K562 (cell line): ENCODE data around the gene MRPL10. TPM values are rescaled to one million over a fixed set of nuclear protein-coding genes. Genes with fewer than 3 reads are reported as not detected.
A peak's percentile ranks its signal among the peaks of the same experiment; 100 is the strongest.

Experiments
- DLX4 ChIP-seq: fragments of 250-450 bp; sonication (Bioruptor Pico); IDR thresholded peaks from 2 replicates; pipeline ENCODE4 v1.6.1; 2021; ENCODE audit warnings: mild to moderate bottlenecking
- ELF1 ChIP-seq: fragments of 200-800 bp; sonication (Bioruptor generic); IDR thresholded peaks from 2 replicates; pipeline ENCODE4 v1.6.1; 2016; ENCODE audit warnings: missing genetic modification characterization, missing compliant biosample characterization
- FOXJ2 ChIP-seq: fragments of 200-800 bp; sonication (Bioruptor generic); IDR thresholded peaks from 2 replicates; pipeline ENCODE4 v1.6.1; 2016; ENCODE audit warnings: missing genetic modification characterization, missing compliant biosample characterization
- IFI16 ChIP-seq: fragments of 250-450 bp; sonication (Bioruptor Pico); IDR thresholded peaks from 2 replicates; pipeline ENCODE4 v2.1.2; 2022; ENCODE audit warnings: mild to moderate bottlenecking, inconsistent platforms
- KDM2B ChIP-seq: fragments of 250-450 bp; sonication (Bioruptor Pico); IDR thresholded peaks from 2 replicates; pipeline ENCODE4 v1.8.0; 2021; ENCODE audit warnings: mild to moderate bottlenecking, moderate library complexity
- MCM5 ChIP-seq: fragments of 450-650 bp; IDR thresholded peaks from 2 replicates; pipeline ENCODE4 v1.6.1; 2016; ENCODE audit warnings: low read depth
- RFX7 ChIP-seq: fragments of 250-450 bp; sonication (Bioruptor Pico); IDR thresholded peaks from 2 replicates; pipeline ENCODE4 v1.5.1; 2021; ENCODE audit warnings: mild to moderate bottlenecking
- SIX5 ChIP-seq, 2 experiments: IDR thresholded peaks; 2 replicates each; pipeline ENCODE4 v1.6.1; 2011; ENCODE audit warnings: low read length in 2 of 2, borderline replicate concordance in 1 of 2, low read depth in 1 of 2, mild to moderate bottlenecking in 1 of 2, moderate library complexity in 1 of 2; ENCODE audit not compliant: insufficient read depth in 1 of 2
- SRSF1 ChIP-seq: fragments of 200-400 bp; formaldehyde crosslinking; IDR thresholded peaks from 2 replicates; pipeline ENCODE4 v1.6.1; 2017; ENCODE audit warnings: mild to moderate bottlenecking, low read depth, low read length, moderate library complexity
- TAF7 ChIP-seq: fragments of 450-650 bp; IDR thresholded peaks from 2 replicates; pipeline ENCODE4 v1.6.1; 2016; ENCODE audit warnings: missing genetic modification characterization, missing compliant biosample characterization
- ZEB2 ChIP-seq: fragments of 450-650 bp; IDR thresholded peaks from 2 replicates; pipeline ENCODE4 v1.6.1; 2016
- ZNF212 ChIP-seq: fragments of 450-650 bp; formaldehyde crosslinking; IDR thresholded peaks from 2 replicates; pipeline ENCODE4 v1.4.0; 2020; ENCODE audit warnings: mild to moderate bottlenecking
- ZNF224 ChIP-seq: sonication (generic); formaldehyde crosslinking; IDR thresholded peaks from 2 replicates; pipeline ENCODE4 v1.8.0; 2022; ENCODE audit warnings: mild to moderate bottlenecking, missing genetic modification reagents
- ZNF41 ChIP-seq: fragments of 250-450 bp; sonication (Bioruptor Pico); conservative IDR thresholded peaks from 2 replicates; pipeline ENCODE4 v1.4.0; 2020; ENCODE audit warnings: mild to moderate bottlenecking
- ZNF592 ChIP-seq: fragments of 450-650 bp; IDR thresholded peaks from 2 replicates; pipeline ENCODE4 v1.6.1; 2017; ENCODE audit warnings: antibody characterized with exemption, mild to moderate bottlenecking
- polyA plus RNA-seq, 8 experiments: library from polyadenylated mRNA; depleted of rRNA in 4 of 8; stranded (reverse) in 5 of 8; unstranded in 3 of 8; fragments of >200 nt; fragmentation: Nextera tagmentation in 2 of 8; fragmentation: Illumina TruSeq in 1 of 8; extraction: Ambion mirVana in 2 of 8; extraction: Trizol in 1 of 8; gene quantifications; 2 replicates each; pipeline versions ENCODE4 v1.2.1 to v1.2.3, GENCODE V29; 2011 to 2014; ENCODE audit warnings: inconsistent platforms in 1 of 8, missing spikeins in 1 of 8
- total RNA-seq, 7 experiments: library from RNA; depleted of rRNA in 6 of 7; stranded (reverse); fragments of >200 nt in 6 of 7; fragmentation: Illumina TruSeq in 2 of 7; extraction: Trizol in 2 of 7; gene quantifications; 2 replicates each; pipeline versions ENCODE4 v1.2.1 to v1.2.3, GENCODE V29; 2011 to 2021; ENCODE audit warnings: low replicate concordance in 1 of 7
- TF ChIP-seq, protein P1 (sequence below), 2 experiments: fragments of 450-650 bp; formaldehyde crosslinking in 1 of 2; IDR thresholded peaks; 2 replicates each; pipeline versions ENCODE4 v1.4.0 to v1.6.1; 2014 to 2020; ENCODE audit warnings: mild to moderate bottlenecking in 2 of 2, borderline replicate concordance in 1 of 2, low read depth in 1 of 2

Gene MRPL10
- total and polyA plus RNA-seq, 9 of the 15 experiments (the other 6 are each of a cell fraction or from before 2014, with no cell fraction given): 27.8 to 105 (median 67.3) TPM

- TF ChIP-seq, protein P1, sequence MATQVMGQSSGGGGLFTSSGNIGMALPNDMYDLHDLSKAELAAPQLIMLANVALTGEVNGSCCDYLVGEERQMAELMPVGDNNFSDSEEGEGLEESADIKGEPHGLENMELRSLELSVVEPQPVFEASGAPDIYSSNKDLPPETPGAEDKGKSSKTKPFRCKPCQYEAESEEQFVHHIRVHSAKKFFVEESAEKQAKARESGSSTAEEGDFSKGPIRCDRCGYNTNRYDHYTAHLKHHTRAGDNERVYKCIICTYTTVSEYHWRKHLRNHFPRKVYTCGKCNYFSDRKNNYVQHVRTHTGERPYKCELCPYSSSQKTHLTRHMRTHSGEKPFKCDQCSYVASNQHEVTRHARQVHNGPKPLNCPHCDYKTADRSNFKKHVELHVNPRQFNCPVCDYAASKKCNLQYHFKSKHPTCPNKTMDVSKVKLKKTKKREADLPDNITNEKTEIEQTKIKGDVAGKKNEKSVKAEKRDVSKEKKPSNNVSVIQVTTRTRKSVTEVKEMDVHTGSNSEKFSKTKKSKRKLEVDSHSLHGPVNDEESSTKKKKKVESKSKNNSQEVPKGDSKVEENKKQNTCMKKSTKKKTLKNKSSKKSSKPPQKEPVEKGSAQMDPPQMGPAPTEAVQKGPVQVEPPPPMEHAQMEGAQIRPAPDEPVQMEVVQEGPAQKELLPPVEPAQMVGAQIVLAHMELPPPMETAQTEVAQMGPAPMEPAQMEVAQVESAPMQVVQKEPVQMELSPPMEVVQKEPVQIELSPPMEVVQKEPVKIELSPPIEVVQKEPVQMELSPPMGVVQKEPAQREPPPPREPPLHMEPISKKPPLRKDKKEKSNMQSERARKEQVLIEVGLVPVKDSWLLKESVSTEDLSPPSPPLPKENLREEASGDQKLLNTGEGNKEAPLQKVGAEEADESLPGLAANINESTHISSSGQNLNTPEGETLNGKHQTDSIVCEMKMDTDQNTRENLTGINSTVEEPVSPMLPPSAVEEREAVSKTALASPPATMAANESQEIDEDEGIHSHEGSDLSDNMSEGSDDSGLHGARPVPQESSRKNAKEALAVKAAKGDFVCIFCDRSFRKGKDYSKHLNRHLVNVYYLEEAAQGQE (IDR thresholded peaks at IDR 0.05; ENCODE audit: borderline replicate concordance): no peak; the same call in 1 of the 2 replicates
- TF ChIP-seq, protein P1 (CRISPR knock-in tag; IDR thresholded peaks at IDR 0.05; ENCODE audit: low read depth): no peak
- no peak for TF ChIP-seq FOXJ2 (tag)
- no peak for TF ChIP-seq MCM5
- TF ChIP-seq DLX4 (CRISPR knock-in tag): no peak
- TF ChIP-seq ELF1 (tag): no peak
- TF ChIP-seq SRSF1: no peak
- no peak for TF ChIP-seq KDM2B (CRISPR knock-in tag)
- no peak for TF ChIP-seq SIX5 (IDR thresholded peaks at IDR 0.05; ENCODE audit: borderline replicate concordance in 1 of 2, insufficient read depth in 1 of 2, low read depth in 1 of 2, low read length in 2 of 2)
- no peak for TF ChIP-seq TAF7 (tag)
- no peak for TF ChIP-seq IFI16 (CRISPR knock-in tag)
- no peak for TF ChIP-seq ZNF224 (CRISPR knock-in tag)
- peak; percentile 75 for TF ChIP-seq ZNF592
- TF ChIP-seq ZNF212: no peak
- peak; percentile 95 for TF ChIP-seq ZEB2
- 0 out of 2 replicates have a peak, but pooled peaks have one; percentile 51 for TF ChIP-seq ZNF41 (CRISPR knock-in tag)
- TF ChIP-seq RFX7 (CRISPR knock-in tag): no peak
These were observed 35.6 kb upstream of the MRPL10 start (continued) for GRCh38 chr17:47866941-47867340.
